HT-29 (cell line): ENCODE measurements around the gene SCD5. TPM values are rescaled to one million over a fixed set of nuclear protein-coding genes. Genes with fewer than 3 reads are reported as not detected.
A peak's percentile ranks its signal among the peaks of the same experiment; 100 is the strongest.

Source experiments
- DNase-seq: peaks from one replicate; pipeline ENCODE4 v3.0.0-alpha.2; 2015; ENCODE audit warnings: low spot score
- total RNA-seq: library from RNA; depleted of rRNA; stranded (reverse); fragments of >200 nt; shearing (Covaris generic); gene quantifications from 2 replicates; pipeline ENCODE4 v1.2.3, GENCODE V29; 2014

The SCD5 gene
- total RNA-seq, 1 experiment from 2014 or later: 0.13 TPM

DNA sequence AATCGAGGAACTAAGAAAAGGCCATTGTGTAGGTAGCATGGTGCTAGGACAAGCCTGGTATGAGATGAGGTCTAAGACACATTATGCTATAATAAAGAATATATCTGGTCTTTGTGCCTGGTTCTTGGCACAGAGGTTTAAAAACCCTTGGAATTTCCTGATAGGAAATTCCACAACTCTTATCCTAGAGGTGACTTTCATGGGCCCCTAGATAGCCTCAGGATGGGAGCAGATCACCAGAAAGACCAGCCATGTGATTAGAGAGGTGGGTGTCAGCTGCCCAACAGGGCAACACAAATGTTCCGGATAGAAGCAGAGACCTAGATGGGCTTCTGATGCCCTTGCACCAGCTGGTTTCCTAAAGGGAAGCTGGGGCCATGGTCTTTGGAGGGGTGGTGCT is 107.2 kb downstream of the SCD5 start:
- no peak for DNase-seq

GRCh38 chr4:82688091-82688795 is 110.4 kb downstream of the SCD5 start:
- DNase-seq: no peak

DNA sequence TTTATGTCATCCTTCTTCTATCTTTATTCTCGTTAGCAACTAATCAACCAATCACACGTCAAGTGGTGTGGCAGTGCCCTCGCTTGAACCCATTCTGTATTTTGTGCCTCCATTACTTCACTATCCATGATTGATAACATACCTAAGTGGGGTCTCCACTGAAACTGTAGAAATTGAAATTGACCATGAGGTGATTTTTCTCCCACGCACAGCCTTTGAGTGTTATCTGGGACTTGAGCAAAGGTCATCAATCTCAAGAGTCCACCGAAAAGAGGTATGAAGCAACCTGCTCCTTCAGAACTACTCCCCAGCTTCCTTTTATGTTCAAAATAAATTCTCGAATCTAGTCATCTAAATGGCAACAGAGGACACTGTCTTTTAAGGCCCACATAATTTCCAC is 111.1 kb downstream of the SCD5 start:
- no peak for DNase-seq

DNA sequence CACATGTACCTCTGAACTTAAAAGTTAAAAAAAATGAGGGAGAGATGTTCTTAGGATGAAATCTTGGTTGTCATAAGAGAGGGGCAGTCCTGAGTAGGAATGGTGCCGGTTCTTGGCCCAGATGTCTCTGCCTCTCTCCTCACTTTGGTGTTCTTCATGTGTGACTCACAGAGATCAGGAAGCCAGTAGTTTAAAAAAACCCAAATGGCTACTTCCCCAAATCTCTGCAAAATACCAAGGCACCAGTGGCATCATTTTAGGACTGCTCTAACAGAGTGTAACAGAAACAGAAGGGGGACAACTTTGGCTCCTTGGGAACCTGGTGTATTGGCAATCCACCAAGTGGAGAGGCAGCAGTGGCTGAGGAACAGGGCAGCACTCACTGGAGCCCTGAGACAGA is 116.8 kb downstream of the SCD5 start:
- no peak for DNase-seq

GRCh38 chr4:82680834-82681233 is 117.8 kb downstream of the SCD5 start:
- DNase-seq: no peak

DNA sequence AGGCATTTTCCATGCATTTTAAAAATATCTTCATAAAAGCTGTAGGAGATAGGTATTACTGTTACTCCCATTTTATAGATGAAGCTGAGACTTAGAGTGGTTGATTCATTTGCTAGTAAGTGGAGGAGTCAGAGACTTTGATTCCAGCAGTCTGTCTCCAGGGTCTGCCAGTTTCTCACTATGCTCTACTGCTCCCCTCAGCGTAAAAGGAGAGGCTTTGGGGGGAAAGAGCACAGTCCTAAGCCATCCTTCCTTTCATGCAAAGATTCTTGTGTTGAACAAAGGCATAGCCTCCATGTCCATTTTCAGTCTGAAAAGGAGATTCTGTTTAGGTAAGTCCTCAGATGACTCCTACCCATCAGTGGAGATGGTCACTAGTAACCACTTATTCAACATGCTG is 119.1 kb downstream of the SCD5 start:
- no peak for DNase-seq

GRCh38 chr4:82678051-82678450 is 120.5 kb downstream of the SCD5 start:
- no peak for DNase-seq

DNA sequence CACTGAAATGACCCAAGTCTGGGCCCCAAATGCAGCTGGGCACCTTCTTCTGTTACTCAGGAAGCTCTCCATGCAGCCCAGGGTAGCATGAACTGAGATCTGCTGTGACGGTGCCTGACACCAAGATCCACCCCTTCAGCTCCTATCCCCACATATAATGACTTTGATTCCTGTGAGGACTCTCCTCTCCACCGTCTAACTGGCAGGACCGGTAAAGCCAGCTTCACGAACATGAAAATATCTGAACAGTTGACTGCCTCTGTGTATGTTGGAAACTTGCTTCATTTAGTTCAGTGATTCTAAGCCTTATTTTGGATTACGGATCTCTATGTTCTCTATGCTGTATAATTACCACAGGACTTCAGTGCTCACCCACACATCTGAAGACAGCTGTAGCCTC is 121.3 kb downstream of the SCD5 start:
- DNase-seq: peak; percentile 51

DNA sequence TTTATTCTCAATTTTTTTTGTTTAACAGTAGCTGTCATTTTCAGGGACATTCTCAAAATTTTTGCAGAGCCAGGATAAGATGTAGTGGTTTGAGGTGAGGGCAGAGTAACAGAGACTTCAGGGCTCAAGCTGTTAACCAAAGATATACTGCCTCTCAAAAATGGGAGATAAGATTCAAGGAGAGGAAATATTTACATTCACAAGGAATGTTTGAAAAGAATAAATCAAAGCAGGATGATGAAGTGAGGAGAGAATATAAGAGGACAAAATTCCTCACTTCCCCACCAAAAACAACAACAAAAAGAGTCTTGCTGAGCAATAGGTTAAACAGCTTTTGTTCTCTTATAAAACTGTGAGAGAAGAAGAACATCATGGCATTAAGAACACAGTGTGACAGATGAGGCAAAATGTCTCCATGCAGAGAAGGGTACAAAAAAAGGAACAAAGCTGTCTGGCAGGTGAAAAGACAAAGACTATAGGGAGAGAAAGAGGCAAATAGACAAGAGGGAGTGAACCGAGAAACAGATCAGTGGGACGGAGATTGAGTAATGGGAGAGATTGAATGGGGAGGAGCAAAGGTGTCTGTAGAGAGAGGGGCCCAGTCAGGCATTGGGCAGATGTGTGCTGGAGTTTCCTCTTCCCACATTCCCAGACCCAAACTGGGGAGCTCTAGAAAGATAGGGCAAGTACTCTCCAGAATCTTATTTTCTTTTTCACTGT is 130.7 kb downstream of the SCD5 start:
- no peak for DNase-seq

DNA sequence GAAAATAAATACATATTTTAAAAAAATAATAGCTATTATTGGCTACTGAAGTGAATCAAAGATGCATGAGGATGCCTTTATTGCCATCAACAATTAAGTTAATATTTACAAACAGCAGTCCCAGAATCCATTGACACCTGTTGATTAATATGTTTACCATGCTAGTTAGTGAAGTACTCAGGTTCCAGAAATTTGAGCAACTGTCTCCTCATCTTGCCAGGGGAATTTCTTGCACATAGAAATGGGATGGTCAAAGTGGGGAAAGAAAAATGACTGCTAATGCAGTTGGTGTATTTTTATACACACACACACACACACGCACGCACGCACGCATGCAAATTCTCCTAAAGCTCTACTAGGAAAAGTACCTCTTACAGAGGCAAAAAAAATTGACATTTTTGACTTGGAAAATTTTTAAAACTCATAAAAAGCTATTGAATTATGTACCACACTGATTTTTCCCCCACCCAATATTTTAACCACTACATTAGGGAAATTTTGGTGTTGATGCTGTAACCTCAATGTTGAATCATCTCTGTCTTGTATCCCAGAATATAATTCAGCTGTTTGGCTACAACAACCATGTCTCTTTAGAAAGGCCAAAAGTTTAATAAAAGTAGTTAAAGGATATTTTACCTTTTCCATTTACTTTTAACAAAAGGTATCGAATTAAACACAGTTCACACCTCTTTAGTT is 131.5 kb downstream of the SCD5 start:
- no peak for DNase-seq

DNA sequence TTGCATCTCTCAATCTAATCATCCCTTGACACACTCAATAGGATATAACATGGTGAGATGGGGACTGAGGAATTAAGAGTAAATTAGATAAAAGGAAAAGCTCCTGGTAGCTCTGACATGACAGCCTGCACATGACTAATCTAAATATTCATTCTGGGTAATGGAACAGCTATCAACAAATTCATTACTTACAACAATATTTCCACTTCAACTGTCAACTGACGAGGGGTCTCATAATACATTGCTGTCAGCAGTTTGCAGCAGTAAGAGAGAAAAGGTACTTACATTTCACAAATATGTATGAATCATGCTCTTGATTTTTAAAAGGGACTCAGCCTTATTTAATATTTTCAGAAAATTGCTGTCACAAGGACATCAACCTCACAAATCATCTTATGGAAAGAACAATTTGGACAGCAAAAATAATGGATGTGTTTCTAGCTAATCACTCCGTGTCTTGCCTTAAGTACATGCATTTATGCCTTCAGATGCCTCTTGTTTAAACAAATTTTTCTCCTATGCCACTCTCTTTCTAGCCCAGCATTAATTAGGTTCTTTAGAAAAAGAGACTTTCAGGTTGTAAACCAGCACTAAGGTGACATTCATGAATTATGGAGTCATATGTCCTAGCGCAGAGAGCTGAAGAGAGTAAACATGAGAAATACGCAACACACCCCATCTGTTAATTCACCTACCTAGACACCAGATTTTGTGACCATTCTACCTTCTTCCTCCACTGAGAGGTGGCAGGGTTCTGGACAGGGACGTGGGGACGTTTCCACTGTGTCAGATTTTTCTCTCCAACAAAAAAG is 137.2 kb downstream of the SCD5 start:
- DNase-seq: no peak

GRCh38 chr4:82652062-82652461 is 146.5 kb downstream of the SCD5 start:
- no peak for DNase-seq

GRCh38 chr4:82650868-82651267 is 147.7 kb downstream of the SCD5 start:
- DNase-seq: no peak

DNA sequence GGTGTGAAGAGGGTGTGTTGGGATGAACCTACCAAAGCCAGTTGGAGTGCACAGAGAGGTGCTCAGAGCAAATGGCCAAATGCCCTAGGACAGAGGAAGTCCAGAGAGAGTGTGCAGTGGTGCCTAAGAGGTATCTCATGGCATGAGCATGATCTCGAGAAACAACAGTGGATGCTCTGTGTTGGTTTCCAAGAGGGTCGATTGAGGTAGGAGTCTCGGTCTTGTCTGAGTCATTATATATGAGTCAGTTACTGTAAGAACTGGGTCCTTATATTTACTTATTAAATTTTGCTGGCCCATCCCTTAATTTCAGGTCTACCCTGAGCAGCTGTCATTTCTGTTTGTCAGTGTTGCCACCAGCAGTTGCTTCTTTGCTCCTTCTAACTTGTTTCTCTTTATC is 150.2 kb downstream of the SCD5 start:
- no peak for DNase-seq

DNA sequence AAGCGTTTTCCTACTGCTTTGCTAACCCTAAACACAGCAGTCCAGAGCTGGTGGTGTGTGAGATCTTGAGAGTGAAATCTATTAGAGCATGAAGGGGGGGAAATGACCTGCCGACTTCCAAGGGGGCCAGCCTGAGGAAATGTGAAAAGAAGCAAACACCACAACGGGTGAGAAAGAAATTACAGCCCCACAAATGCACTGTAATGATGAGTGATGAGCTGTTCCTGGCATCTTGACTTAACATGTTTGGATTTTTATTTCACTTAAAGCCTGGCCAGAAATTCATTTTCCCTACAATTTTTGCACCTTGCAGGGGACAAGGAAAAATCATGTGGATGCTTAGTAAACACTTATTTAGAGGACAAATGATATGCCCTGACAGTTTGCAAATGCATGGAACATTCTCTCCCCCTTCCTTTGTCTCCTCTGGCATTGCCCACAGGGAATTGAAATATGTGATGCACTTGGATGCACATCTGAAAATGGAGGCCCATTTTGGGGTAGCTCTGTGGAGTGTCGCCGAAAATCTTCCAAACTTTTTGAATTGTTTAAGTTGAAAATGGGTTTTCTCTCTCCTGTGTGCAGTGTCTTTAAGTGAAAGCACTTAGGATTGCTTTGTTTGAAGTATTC is 152.5 kb downstream of the SCD5 start:
- no peak for DNase-seq

DNA sequence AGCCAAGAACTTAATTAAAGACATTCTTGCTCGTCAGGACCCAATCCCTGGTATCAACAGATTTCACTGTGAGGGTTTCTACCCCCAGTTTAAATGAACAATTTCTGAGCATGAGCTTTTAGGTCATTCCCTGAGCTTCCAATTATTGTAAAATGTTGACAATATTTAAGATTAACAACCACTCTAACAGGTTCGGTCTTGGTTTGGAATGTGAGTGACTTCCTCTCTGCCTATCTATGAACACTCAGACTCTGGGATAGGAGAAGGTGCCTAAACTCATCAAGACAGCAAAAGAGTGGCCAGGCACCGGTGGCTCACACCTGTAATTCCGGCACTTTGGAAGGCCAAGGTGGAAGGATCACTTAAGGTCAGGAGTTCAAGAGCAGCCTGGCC is 153.9 kb downstream of the SCD5 start:
- no peak for DNase-seq

DNA sequence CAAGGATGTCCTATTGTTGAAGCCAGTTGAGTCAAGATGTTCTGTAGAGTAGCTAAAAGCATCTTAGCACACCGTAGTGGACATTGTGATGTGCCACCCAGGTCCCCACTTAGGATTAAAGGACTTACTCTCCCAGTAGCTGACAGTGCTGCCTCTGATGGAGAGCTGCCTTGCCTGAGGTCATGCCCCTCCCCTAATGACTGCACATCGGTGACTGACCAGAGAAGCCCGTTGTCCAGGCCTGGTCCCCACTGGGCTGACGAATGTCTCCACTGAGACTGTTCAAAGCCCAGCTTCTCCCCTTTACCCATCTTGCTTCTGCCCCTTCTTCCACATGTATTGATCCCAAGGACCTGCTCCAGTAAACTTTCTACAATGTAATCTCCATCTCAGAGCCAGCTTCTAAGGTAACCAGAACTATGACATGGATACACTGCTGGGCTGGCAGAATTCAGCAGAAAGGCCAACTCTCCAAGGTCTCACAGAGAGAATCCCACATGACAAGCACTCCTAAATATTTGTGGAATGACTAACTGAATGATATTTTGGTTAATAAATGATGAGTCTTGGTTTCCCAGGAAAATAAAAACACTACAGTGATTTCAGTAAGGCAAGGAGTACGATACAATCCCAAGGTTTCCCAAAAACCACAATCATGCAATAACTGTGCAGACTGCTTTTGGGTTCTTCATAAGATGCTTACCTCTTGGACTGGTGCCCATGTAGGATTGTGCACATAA is 154.4 kb downstream of the SCD5 start:
- no peak for DNase-seq

GRCh38 chr4:82642331-82642730 is 156.3 kb downstream of the SCD5 start:
- DNase-seq: no peak

DNA sequence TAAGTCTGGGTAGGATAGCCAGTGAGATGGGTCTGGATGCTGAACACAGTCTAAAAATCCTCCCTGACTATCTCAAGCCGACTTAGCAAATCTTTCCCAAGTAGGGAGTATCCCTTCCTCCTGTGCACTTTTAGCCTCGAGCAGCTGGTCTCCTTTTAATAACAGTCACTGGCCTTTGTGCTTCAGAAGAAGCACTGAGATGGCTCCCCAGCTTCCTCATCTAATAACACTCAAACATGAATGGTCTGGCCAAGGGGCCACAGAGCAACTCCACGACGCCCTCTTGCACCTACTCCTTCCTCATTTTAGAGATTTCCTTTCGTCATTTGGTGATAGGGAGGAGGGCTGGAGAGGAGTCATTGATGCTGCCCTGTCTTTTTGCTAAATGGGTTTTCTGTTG is 158.1 kb downstream of the SCD5 start:
- no peak for DNase-seq

- DNase-seq: no peak
Measured at GRCh38 chr4:82639971-82640370, 158.6 kb downstream of the SCD5 start.

DNA sequence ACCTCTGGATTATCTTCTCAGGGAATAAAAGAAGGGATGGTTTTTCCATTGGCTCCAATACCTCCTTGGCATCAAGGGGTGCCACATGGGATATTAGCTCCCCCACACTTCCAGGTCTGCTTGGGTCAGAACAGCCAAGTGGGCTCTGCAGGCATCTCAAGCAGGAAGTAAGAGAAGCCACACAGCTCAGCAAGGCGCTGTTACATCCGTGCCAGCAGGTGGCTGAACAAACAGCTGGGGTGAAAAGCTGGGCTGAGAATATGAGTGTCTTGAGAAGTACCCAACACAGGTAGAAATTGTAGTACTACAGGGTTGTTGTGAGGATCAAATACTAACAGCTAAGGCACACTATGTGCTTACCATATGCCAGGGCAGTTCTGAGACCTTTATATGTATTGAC is 160.1 kb downstream of the SCD5 start:
- no peak for DNase-seq
